GM12878 (cell line): ENCODE data around the gene YJU2. TPM values are rescaled to one million over a fixed set of nuclear protein-coding genes. Genes with fewer than 3 reads are reported as not detected.

Experiments
- ATAC-seq: fragments of 200-7000 bp; cut with Tn5 transposase; 3 replicates; pipeline ENCODE4 v1.9.1; 2020; ENCODE audit warnings: mild to moderate bottlenecking, moderate library complexity
- BruUV-seq: library from RNA; stranded (reverse); fragments of 400-500 nt; replicated peaks from 2 replicates; lab custom pipeline; 2021; lab: Mats Ljungman, UMichigan
- CTCF ChIA-PET: fragments of 300-600 bp; sonication (Branson Sonifier 250); formaldehyde crosslinking; extraction: SDS; loops from one replicate; lab custom pipeline; 2021; ENCODE audit warnings: inconsistent platforms; lab: Yijun Ruan, JAX
- POLR2A ChIA-PET: fragments of 350-600 bp; formaldehyde crosslinking; extraction: SDS; loops from one replicate; lab custom pipeline; 2021; ENCODE audit warnings: inconsistent platforms; lab: Charles Lee
- RAD21 ChIA-PET: fragments of 300-600 bp; sonication (Branson Sonifier 250); formaldehyde crosslinking; loops from one replicate; lab custom pipeline; 2023; ENCODE audit warnings: antibody characterized with exemption; ENCODE audit not compliant: unreplicated experiment; lab: Charles Lee
- SMC1A ChIA-PET: fragments of 300-600 bp; sonication (Branson Sonifier 250); formaldehyde crosslinking; loops from one replicate; lab custom pipeline; 2023; ENCODE audit not compliant: unreplicated experiment, uncharacterized antibody; lab: Charles Lee
- DNase-seq: peaks from one replicate; pipeline ENCODE4 v3.0.0-alpha.2; 2011; ENCODE audit warnings: low read depth, low spot score
- FAIRE-seq: peaks from 3 replicates; lab custom pipeline; 2011; peaks lifted over from hg19 to GRCh38; lab: Jason Lieb, UNC
- H2AFZ ChIP-seq: 2 replicates; pipeline ENCODE4 v1.6.0; 2011; ENCODE audit warnings: low read depth, low read length, control low read depth; ENCODE audit not compliant: control insufficient read depth
- H3K27ac ChIP-seq: 2 replicates; pipeline ENCODE4 v1.5.1; 2011; ENCODE audit warnings: control low read depth; ENCODE audit not compliant: control insufficient read depth, insufficient read depth
- H3K27me3 ChIP-seq, 2 experiments: replicated peaks in 1 of 2; 2 replicates each; pipeline versions ENCODE4 v1.6.0 to v1.6.1; 2011; ENCODE audit warnings: low read length in 1 of 2; ENCODE audit not compliant: control insufficient read depth in 2 of 2, insufficient read depth in 2 of 2
- H3K36me3 ChIP-seq, 2 experiments: 2 replicates each; pipeline ENCODE4 v1.5.1; 2011; ENCODE audit warnings: low read length in 1 of 2; ENCODE audit not compliant: control insufficient read depth in 2 of 2, insufficient read depth in 2 of 2
- H3K4me1 ChIP-seq: 2 replicates; pipeline ENCODE4 v1.6.1; 2011; ENCODE audit warnings: mild to moderate bottlenecking, low read length, moderate library complexity, mixed read lengths; ENCODE audit not compliant: control insufficient read depth, insufficient read depth
- H3K4me2 ChIP-seq: 2 replicates; pipeline ENCODE4 v1.6.0; 2011; ENCODE audit warnings: control low read depth; ENCODE audit not compliant: control insufficient read depth, insufficient read depth
- H3K4me3 ChIP-seq: fragments of 200-600 bp; sonication (generic); 2 replicates; pipeline ENCODE4 v1.5.1; 2016
- H3K79me2 ChIP-seq: 2 replicates; pipeline ENCODE4 v1.6.0; 2011; ENCODE audit warnings: low read length; ENCODE audit not compliant: control insufficient read depth, insufficient read depth
- H3K9ac ChIP-seq: 2 replicates; pipeline ENCODE4 v1.8.0; 2011; ENCODE audit warnings: low read length, control low read depth, mixed read lengths; ENCODE audit not compliant: control insufficient read depth, insufficient read depth
- H3K9me3 ChIP-seq: replicated peaks from 3 replicates; pipeline ENCODE4 v1.5.1; 2011; ENCODE audit warnings: mild to moderate bottlenecking, low read length; ENCODE audit not compliant: control insufficient read depth, insufficient read depth
- H4K20me1 ChIP-seq: 2 replicates; pipeline ENCODE4 v1.6.0; 2011; ENCODE audit not compliant: control insufficient read depth, insufficient read depth
- SMARCA5 ChIP-seq: fragments of 450-650 bp; IDR thresholded peaks from 2 replicates; pipeline ENCODE4 v1.6.1; 2017; ENCODE audit warnings: mild to moderate bottlenecking
- WGBS: methylation state at CpG from one replicate; pipeline ENCODE4 v1.1.6; 2016; ENCODE audit warnings: low lambda C conversion rate; ENCODE audit not compliant: insufficient replicate concordance, insufficient coverage; ENCODE audit errors: missing lambda C conversion rate; 5-methylcytosine and 5-hydroxymethylcytosine counted together
- in situ Hi-C: fragments of 300-500 bp; cut with MboI; formaldehyde crosslinking; loops from 9 replicates; pipeline ENCODE4 v1.14.3; 2018; ENCODE audit warnings: mixed read lengths
- intact Hi-C: fragments of 100-400 bp; cut with micrococcal nuclease; formaldehyde crosslinking; loops from one replicate; pipeline ENCODE4 v1.14.2; 2022; ENCODE audit not compliant: unreplicated experiment
- polyA plus RNA-seq, 11 experiments: library from polyadenylated mRNA; depleted of rRNA in 4 of 11; unstranded in 6 of 11; stranded (reverse) in 5 of 11; fragments of >200 nt; fragmentation: Nextera tagmentation in 4 of 11; fragmentation: Illumina TruSeq in 1 of 11; extraction: Ambion mirVana in 4 of 11; extraction: Trizol in 1 of 11; gene quantifications; 1 replicate in 1 of 11; 2 replicates in 10 of 11; pipeline versions ENCODE4 v1.2.1 to v1.2.3, GENCODE V29; 2011 to 2016; ENCODE audit warnings: inconsistent platforms in 2 of 11, missing spikeins in 2 of 11, low read depth in 1 of 11
- total RNA-seq, 4 experiments: library from RNA; depleted of rRNA in 3 of 4; stranded (reverse); fragments of >200 nt in 3 of 4; fragmentation: Illumina TruSeq in 1 of 4; extraction: Trizol in 1 of 4; gene quantifications; 2 replicates each; pipeline versions ENCODE4 v1.2.1 to v1.2.3, GENCODE V29; 2013 to 2021
- TF ChIP-seq, protein P1 (sequence below): fragments of 150-350 bp; IDR thresholded peaks from 2 replicates; pipeline ENCODE4 v1.6.1; 2016; ENCODE audit warnings: low read depth, low read length

The YJU2 gene
- total and polyA plus RNA-seq, 10 of the 15 experiments (the other 5 are each of a cell fraction or from before 2014, with no cell fraction given) = 0.26 to 40.7 (median 23.8) TPM

DNA sequence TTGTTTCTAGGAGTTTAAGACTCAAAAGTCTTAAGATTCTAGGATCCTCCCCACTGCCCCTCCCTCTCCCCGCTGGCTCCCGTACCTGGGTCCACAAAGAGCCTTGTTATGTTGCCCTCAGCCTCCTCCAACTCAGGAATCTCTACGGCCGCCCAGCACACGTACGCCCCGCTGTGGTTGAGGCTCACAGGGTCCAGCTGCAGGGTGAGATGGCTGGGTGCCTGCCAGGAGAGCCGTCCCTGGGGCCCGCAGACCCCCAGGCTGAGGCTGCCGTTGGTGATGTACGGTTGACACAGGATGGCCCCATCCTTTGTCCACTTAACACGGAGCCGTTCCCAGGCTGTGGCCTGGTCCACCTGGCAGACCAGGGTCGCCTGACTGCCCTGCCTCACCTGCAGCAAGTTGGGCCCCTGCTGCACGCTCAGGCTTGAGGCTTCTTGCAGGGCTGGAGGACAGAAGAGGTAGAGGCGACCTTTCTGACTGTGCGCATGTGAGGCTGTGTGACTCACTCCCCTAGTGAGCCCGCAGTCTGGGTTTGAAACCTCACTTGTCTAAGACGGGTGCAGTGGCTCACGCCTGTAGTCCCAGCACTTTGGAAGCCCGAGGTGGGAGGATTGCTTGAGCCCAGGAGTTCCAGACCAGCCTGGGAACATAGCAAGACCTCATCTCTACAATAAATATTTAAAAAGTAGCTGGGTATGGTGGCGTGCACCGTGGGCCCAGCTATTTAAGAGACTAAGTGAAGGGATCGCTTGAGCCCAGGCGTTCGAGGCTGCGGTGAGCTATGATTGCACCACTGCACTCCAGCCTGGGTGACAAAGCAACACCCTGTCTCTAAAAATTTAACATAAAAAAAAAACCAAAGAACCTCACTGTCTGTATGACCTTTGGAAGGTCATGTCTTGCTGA is 51.3 kb downstream of the YJU2 start (continued):
- TF ChIP-seq, protein P1, sequence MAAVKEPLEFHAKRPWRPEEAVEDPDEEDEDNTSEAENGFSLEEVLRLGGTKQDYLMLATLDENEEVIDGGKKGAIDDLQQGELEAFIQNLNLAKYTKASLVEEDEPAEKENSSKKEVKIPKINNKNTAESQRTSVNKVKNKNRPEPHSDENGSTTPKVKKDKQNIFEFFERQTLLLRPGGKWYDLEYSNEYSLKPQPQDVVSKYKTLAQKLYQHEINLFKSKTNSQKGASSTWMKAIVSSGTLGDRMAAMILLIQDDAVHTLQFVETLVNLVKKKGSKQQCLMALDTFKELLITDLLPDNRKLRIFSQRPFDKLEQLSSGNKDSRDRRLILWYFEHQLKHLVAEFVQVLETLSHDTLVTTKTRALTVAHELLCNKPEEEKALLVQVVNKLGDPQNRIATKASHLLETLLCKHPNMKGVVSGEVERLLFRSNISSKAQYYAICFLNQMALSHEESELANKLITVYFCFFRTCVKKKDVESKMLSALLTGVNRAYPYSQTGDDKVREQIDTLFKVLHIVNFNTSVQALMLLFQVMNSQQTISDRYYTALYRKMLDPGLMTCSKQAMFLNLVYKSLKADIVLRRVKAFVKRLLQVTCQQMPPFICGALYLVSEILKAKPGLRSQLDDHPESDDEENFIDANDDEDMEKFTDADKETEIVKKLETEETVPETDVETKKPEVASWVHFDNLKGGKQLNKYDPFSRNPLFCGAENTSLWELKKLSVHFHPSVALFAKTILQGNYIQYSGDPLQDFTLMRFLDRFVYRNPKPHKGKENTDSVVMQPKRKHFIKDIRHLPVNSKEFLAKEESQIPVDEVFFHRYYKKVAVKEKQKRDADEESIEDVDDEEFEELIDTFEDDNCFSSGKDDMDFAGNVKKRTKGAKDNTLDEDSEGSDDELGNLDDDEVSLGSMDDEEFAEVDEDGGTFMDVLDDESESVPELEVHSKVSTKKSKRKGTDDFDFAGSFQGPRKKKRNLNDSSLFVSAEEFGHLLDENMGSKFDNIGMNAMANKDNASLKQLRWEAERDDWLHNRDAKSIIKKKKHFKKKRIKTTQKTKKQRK = no peak

DNA sequence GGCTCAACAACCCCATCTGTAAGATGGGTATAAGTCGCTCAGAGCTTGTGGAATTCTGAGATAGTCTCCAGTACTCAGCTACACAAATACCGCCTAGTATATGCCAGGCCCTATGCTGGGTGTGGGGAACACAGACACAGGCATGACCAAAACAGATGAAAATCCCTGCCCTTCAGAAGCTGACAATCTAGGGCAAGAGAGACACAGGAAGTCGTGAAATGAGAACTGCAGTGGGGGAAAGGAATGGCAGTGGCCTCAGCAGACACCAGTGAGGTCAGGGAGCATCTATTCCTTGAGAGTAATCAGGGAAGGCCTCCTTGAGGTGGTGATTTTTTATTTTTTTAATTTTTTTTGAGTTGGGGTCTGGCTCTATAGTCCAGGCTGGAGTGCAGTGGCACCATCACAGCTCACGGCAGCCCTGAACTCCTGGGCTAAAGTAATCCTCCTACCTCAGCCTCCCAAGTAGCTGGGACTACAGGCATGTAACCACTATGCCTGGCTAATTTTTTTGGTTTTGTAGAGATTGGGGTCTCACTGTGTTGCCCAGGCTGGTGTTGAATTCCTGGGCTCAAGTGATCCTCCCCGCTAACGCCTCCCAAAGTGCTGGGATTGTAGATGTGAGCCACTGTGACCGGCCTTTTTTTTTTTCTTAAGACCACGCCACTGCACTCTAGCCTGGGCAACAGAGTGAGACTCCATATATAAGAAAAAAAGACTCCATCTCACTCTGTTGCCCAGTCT is 52.1 kb downstream of the YJU2 start:
- no peak overlapping the region for H3K9ac ChIP-seq
- no peak overlapping the region for H3K4me3 ChIP-seq
- BruUV-seq = no TSS peak
- no peaks in the 10 kb centered on the region for H3K36me3 ChIP-seq
- TF ChIP-seq SMARCA5 = no peak
- no peak overlapping the region for H3K4me2 ChIP-seq
- 28% methylated on average over 8 of the region's 8 CpGs for WGBS
- ChIA-PET CTCF (interaction anchor here (1.0 kb wide), 1 partner anchor 53 kb away, joined by 3 read pairs; no protein-coding TSS in a partner anchor), POLR2A (interaction anchor here (0.6 kb wide), 1 partner anchor 294 kb away, joined by 3 read pairs; no protein-coding TSS in a partner anchor), RAD21 (no interaction called here), SMC1A (no interaction called here)
- no peak overlapping the region for H3K27ac ChIP-seq
- ATAC-seq = no peak
- H4K20me1 ChIP-seq = no peaks in the 10 kb centered on the region
- H3K4me1 ChIP-seq = no peaks in the 10 kb centered on the region
- H3K9me3 ChIP-seq = no peaks in the 10 kb centered on the region
- intact Hi-C loops (no loop called here), in situ Hi-C loops (no loop called here)
- no peak overlapping the region for H2AFZ ChIP-seq
- H3K27me3 ChIP-seq = no peaks in the 10 kb centered on the region
- H3K79me2 ChIP-seq = no peaks in the 10 kb centered on the region
- no peak for DNase-seq
- FAIRE-seq = no peak
